Renal pelvis (tissue), 4 donors: ENCODE measurements around the gene PCP4L1. TPM values are rescaled to one million over a fixed set of nuclear protein-coding genes. Genes with fewer than 3 reads are reported as not detected.
"Not testable (repeated sequence)": the region's sequence is repeated elsewhere in the genome, so short reads cannot be mapped to it uniquely, and the experiment has no call there.

Experiments
- DNase-seq: peaks from one replicate; pipeline ENCODE4 v3.0.0-alpha.2; 2013
- polyA plus RNA-seq, 3 donors: library from polyadenylated mRNA; unstranded; fragments of 120-200 nt; gene quantifications; one replicate each; pipeline ENCODE4 v1.2.1, GENCODE V29; 2013; ENCODE audit not compliant: insufficient read length in 3 of 3

The PCP4L1 gene
- polyA plus RNA-seq, 3 donors, result 1.1 to 1.9 (median 1.8) TPM

DNA sequence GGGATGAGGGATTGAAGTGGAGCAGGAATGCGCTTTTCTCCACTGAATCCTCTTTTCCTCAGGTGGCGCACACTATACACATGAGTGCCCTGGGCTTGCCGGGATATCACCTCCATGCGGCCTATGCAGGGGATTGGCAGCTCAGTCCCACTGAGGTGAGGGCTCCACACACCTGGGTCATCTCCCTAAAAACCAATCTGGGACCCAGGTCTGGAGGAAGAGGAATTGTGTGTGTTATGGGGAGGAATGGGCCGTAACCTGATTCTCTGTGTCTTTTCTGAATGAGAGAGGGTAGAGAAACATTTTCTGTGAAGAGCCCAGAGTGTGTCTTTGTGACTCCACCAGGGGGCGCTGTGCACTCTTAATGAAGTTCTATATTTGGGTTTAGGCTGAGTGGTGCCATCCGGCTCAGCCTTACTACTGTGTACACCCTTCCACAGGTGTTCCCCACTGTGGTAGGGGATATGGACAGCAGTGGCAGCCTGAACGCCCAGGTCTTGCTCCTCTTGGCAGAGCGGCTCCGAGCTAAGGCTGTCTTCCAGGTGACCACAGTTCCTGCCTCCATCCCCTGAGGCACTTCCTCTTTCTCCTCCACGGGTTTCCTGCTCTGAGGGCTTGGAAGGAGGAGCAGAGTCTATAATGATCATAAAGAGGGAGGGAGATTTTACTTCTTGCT lies 31.2 kb upstream of the PCP4L1 start:
- DNase-seq, result peak; percentile 71

DNA sequence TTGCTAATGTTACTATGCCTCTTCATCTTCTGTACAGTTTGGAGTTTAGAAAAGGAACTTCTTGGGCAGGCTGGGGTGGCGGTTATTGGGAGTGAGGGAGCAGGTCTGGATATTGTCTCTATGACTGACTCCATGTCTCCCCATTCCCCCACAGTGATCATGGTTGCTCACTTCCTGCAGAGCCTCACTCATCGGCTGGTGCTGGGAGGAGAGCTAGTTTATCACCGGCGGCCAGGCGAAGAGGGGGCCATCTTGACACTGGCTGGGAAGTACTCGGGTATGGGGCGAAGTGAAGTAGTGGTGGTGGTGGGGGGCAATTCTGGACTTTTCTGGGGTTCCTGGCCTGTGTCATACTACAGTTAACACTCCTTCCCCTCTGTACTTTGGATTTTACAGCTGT lies 30.5 kb upstream of the PCP4L1 start:
- DNase-seq, result no peak

DNA sequence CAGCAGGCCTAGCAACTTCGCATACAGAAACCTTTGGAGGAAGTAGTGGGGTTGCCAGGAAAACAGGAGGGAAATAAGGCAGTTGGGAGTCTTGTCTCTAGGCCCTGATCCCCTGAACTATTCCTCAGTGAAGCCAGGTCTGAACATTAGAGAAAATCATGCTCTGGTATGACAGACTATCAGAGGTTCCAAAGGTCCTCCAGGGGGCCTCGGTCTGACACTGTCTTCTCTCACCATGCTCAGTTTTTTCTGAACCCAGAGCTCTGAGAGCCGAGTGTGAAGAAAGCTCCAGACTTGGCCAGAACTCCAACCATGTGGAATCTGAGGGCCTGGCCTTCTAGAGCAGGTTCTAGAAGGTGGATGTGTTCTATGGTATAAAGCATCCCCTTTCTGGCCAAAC lies 28.6 kb upstream of the PCP4L1 start:
- no peak for DNase-seq

DNA sequence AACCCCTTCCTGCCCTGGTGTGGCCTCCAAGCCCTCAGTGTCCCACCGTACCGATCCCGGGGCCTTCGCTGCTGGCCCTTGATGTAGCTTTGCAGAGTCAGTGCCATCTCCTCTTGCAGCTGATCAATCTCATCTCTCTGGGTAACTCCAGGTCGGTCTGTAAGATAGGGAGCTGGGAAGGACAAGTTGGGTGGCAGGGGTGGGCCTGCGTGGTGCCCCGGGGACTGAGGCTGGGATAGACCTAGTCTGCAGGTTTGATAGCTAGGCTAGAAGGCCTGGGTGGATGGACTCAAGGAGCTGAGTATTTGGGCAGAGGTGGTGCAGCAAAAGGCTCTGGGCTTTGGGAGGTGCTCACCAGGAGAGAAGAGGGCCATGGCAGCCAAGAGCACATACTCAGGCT lies 27.8 kb upstream of the PCP4L1 start:
- no peak for DNase-seq

DNA sequence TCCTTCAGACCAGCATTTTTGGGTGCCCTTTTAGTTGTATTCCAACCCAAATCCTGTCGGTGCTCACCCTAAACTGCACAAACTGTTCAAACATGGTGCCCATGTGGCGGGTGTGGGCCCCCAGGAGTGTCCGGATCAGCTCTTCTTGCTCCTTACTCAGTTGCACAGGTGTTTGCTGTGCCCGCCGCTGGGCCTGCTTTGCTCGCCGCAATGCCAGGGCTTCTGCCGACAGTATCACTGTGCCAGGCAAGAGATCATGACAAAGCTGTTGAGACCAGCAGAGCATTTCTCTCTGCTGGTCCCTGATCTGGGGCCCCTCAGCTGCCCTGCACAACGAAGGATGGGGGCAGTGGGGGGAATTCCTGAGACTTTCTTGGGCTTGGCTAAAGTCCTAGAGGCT lies 25.4 kb upstream of the PCP4L1 start:
- no peak for DNase-seq

DNA sequence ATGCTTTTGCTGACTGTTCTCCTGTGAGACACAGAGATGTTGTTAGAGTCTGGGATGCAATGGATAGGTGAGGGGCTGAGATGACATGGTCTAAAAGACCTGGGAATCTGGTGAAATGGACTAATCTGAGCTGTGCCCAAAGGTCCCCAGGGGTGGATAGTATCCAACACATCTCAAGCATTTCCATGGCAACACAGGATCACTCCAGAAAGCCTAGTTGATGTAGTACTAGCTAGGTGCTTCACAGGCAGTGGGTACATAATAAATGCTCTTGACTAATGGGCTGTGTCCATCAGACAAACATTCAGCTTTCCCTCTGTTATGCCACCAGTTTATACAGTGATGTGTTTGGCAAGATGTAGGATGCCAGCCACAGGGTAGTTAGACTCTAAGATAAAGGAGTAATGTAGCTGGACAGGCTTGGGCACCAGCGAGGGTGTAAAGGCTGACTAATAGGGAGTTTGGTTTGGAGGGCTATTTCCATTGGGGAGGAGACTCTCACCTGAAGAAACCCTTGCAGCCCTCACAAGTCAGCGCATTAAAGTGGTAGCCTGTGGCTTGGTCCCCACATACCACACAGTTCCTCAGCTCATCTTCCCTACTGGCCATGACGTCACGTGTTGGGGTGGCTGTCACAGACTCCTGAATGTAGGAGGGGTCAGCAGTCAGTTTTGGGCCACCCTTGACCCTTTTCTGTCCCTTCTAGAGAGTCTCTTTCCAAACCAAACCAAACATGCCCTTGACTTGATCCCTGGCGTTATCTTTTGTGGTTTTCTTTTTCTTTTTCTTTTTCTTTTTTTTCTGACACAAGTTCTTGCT lies 22.4 kb upstream of the PCP4L1 start:
- no peak for DNase-seq

DNA sequence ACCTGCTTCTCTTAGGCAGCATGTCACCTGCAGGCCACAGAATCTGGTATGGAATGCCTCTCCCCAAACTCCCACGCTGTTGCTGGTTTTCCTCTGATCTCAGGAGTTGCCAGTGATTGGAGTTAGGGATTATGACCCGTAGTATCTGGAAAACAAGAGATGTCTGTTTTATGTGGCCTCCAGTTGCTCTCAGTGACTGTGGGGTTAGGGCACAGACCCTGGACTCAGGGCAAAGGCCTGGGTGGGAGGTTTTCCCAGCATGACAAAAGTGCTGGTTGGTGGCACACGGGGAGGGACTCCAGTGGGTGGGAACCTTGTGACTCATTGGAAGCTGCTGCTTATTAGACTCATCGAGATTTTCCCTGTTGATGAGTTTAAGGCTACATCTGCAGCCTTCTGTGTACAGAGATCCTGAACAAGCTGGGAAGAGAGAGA lies 20.5 kb upstream of the PCP4L1 start, which contains the start of gene NR1I3:
NR1I3 (minus strand) TSS at position 165 of the 435 bp plus-strand sequence. CDS start 1,638 bp downstream, outside the sequence.
- no peak for DNase-seq

DNA sequence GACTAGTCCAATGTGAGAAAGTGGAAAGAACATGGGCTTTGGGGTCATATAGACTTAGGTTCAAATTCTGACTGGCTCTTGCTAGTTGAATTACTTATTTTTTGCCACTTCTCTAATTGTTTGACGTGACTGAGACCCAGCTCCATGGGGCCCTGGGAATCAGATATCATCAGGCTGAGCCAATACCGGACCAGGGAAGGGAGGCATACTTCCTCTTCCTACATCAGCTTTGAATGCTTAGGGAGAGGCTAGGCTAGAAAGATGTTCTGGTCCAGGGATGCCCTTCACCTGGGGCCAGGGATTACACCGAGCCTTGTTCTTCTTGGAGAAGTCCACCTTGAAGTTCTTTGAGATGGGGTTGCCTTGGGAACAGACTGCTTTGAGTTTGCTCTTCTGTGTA lies 16.9 kb upstream of the PCP4L1 start:
- no peak for DNase-seq

DNA sequence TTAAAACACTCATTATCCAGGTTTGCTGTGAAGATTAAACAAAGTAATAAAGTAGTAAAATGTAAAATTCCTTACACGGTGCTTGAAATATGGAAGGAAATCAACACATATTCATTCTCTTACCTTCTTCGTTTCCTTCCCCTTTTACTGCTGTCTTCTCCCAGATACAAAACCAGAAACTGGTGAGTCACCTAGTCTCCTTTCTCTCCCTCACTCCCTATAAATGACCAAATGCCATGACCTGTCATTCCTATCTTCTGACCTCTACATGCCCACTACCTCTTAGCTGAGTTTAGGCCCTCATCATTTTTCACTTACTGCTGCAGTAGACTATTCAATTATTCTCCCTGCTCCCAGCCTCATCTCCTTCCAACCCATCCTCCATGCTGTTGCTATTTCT lies 16.2 kb upstream of the PCP4L1 start:
- no peak for DNase-seq

DNA sequence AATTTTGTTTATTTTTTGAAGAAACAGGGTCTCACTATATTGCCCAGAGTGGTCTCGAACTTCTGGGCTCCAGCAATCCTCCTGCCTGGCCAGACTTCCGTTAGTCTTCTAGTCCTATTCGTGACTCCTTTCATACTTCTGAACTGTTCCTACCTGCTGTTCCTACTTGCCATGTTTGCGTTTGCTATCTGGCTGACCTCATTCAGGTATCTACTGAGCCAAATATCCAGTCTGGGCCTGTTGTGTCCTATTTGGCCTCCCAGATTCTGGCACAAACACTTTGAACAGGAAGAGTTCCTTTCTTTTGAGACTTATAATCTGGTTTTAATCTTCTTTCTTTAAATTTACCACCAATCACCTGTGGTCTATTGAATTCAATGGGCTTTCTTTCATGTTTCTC lies 13.7 kb upstream of the PCP4L1 start:
- no peak for DNase-seq

DNA sequence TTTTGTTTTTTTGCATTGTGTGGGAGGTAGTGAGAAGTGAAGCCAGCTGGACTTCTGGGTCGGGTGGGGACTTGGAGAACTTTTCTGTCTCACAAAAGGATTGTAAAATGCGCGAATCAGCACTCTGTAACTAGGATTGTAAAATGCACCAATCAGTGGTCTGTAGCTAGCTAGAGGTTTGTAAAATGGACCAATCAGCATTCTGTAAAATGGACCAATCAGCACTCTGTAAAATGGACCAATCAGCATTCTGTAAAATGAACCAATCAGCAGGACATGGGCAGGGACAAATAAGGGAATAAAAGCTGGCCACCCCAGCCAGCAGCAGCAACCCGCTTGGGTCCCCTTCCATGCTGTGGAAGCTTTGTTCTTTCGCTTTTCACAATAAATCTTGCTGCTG lies 8.4 kb upstream of the PCP4L1 start:
- DNase-seq, result not testable (repeated sequence)

DNA sequence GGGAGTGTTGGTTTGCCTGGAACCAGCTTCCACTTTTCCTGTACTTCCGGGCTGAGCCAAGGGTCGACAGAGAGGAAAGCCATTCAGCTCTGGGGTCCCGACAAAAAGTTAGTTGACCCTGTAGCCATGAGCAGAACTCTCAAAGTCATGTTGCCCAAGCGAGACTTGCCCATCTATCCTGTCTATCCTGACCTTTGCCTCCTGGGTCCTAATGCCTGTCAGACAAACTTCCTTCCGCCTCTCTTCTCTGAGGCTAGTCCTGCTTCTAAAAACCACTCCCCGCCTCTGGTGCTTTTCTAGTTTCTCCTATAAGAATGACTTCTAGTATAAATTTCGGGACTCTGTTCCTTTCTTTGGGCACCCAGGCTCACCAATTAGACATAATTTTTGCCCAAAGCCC lies 7.7 kb upstream of the PCP4L1 start:
- no peak for DNase-seq

DNA sequence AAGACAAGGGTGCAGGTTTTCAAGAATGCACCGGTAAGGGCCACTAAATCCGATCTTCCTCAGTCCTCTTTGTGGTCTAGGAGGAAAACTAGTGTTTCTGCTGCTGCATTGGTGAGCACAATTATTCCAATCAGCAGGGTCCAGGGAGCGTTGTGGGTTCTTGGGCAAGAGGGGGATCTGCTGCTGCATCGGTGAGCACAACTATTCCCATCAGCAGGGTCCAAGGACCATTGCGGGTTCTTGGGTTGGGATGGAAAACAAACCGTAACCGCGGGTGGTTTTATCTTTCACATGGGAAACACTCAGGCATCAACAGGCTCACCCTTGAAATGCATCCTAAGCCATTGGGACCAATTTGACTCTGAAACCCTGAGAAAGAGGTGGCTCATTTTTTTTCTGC lies 7.0 kb upstream of the PCP4L1 start:
- DNase-seq, result no peak

DNA sequence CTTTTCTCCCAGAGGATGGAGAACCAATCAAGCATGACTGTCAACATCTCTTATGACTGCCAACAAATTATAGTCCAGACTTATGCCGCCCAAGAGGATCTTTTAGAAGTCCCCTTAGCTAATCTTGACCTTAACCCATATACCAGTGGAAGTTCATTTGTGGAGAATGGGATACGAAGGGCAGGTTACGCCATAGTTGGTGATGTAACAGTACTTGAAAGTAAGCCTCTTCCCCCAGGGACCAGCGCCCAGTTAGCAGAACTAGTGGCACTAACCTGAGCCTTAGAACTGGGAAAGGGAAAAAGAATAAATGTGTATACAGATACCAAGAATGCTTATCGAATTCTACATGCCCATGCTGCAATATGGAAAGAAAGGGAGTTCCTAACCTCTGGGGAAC lies 3.2 kb upstream of the PCP4L1 start:
- DNase-seq, result not testable (repeated sequence)

DNA sequence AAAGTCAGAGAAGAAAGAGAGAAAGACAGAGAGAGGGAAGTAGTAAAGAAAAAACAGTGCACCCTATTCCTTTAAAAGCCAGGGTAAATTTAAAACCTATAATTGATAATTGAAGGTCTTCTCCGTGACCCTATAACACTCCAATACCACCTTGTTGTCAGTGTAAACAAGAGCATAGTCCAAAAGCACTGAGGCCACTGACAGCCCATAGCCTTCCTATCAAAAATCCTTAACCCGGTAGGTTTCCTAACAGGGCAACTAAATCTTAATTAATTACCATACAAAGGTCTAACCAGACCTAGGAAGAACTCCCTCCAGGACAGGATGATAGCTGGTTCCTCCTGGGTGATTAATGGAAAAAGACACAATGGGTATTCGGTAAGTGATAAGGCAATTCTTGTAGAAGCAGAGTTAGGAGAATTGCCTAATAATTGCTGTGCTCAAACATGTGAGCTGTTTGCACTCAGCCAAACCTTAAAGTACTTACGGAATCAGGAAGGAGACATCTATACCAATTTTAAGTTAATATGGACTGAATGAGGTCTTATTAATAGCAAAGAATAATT lies 2.5 kb upstream of the PCP4L1 start:
- not testable (repeated sequence) for DNase-seq

DNA sequence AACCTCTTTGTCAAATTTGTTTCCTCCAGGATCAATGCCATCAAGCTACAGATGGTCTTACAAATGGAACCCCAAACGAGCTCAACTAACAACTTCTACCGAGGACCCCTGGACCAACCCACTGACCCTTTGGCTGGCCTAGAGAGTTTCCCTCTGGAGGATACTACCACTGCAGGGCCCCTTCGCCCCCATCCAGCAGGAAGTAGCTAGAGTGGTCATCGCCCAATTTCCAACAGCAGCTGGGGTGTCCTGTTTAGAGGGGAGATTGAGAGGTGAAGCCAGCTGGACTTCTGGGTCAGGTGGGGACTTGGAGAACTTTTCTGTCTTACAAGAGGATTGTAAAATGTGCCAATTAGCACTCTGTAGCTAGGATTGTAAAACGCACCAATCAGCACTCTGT lies 1.4 kb upstream of the PCP4L1 start:
- DNase-seq, result not testable (repeated sequence)

DNA sequence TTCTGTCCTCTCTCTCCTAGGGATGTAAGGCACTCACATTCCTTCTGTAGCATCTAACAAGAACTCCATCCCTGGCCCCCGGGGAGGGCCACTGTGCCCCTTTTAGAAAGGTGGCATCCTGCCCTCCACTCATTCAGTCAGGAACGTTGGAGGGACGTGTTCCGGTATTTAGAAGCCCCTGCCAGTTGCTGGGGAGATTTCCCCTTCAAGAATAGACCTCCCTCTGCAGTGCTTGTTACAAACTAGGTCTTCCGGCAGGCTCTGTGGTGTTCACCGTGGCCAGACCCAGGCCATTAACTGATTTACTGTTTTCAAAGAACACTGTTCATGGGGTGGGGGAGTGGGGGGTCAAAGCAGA lies 779 bp downstream of the PCP4L1 start:
- no peak for DNase-seq

DNA sequence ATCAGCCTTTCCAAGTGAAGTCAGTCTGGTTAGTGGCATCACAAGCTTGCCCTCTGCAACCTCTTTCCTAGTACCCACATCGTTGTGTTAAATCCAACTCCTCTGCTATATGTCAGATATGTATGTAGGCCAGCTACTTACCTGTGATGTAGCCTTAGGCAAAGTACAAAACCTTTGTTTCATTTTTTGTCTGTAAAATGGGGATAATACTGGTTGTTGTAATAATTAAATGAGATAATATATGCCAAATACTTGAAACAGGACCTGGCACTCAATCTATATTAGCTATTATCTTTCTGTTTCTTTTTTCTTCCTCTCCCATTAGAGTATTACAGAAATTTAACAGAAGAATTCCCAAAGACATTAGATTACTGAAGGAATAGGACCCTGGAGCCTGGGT lies 1.2 kb downstream of the PCP4L1 start:
- no peak for DNase-seq

DNA sequence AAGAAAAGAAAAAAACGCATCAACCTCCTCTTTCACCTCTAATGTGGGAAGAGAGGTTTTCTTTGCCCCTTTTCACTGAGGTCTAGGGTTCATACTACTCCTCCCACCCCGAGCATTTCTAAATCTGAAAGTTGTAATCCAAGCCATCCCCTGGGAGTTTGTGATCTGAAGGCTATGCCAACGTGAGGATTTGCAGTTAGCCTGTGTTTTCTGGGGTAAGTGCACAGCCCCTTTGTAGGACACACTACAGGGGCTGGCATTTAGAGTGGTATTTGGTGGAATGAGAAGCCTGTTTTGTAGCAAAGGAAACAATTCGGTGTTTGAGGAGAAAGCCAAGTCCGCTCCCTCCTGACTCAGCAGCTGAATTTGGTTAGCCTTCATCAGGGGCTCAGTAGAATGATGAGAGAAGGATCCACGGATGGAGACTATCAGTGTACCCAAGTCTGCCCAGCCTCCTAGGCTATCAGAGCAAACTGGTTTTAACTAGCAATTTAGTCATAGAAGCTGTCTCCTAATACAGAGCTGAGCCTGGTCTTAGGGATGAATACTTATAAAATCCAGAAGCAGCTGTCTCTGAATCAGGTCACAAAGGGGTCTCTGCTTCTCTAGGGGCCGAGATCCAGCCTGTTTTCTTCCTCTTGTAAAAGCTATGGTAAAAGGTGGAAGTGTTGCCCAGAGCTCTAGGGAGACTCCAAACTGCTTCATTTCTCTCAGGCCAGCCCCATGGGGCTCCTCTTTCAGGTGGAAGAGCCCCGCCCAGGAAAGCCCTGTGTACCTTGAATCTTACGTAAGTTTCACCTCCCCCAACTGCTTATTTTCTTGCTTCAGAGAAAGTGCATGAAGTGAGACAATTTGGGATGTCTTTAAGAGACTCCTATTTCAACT lies 2.1 kb downstream of the PCP4L1 start:
- no peak for DNase-seq

DNA sequence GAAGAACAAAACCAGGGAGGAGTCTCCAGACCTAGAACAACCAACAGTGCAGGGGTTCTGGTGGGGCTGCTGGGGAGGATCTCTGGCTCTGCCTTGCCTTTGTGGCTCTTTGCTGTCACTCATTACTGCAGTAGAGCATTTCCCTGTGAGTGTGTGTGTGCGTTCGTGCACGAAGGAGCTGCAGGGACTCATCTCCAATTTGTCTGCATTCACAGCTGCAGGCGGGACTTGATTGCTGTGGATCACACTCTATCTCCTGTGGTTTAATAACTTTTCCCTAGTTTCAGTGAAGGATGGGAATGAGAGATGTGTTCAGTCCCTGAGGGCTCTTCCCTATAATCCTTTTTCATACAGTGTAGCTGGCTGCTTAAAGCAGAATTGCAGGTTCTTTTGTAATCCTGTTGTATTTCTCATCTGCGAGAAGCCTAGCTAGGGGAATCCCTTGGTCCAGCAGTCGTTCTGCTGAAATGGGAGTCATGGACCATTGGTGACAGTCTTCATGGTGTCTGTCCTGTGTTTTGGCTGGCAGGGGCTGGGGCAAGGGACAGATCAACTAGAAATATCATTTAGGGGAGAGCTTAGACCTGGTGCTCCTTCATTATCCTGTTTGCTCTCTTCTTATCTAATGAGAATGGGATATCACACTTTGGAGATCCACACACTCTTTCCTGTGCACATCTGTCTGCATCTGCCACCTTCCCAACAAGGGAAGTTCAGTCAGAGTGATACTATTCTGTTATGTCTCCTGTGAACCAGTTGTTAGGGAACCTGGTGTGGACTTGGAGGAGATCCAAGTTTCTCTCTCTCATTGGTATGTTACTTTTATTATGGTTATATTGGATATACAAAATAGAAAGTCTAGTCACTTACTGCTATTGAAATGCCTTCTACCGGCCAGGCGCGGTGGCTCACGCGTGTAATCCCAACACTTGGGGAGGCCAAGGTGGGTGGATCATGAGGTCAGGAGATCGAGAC lies 3.0 kb downstream of the PCP4L1 start:
- no peak for DNase-seq

DNA sequence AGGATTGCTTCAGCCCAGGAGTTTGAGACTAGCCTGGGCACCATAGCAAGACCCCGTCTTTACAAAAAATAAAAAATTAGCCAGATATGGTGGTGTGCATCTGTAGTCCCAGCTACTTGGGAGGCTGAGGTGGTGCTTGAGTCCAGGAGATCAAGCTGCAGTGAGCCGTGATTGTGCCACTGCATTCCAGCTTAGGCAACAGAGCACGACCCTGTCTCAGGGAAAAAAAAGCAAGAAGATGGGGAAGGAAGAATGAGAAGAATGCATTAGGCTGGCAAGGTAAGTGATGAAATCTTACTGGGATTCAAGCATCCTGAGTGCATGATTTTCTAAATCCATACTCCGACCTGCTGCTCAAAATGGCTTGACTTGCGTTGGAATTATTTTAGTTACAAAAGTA lies 6.8 kb downstream of the PCP4L1 start:
- no peak for DNase-seq
